ENCODE measurements around the gene ZBTB42.

The ZBTB42 gene

GRCh38 chr14:104782808-104783139 is 18.1 kb upstream of the ZBTB42 start:
- DNase-seq (ENCODE audit: low spot score): no peak

- DNase-seq (ENCODE audit: low spot score): no peak
Measured at GRCh38 chr14:104783484-104784217, 17.2 kb upstream of the ZBTB42 start.

- DNase-seq (ENCODE audit: low spot score): no peak
Measured at GRCh38 chr14:104784218-104784568, 16.7 kb upstream of the ZBTB42 start.

- DNase-seq (ENCODE audit: low spot score): no peak
Measured at GRCh38 chr14:104784846-104785707, 15.8 kb upstream of the ZBTB42 start.

GRCh38 chr14:104785708-104786080 is 15.2 kb upstream of the ZBTB42 start:
- no peak for DNase-seq (ENCODE audit: low spot score)

GRCh38 chr14:104786091-104786586 is 14.8 kb upstream of the ZBTB42 start:
- DNase-seq (ENCODE audit: low spot score): no peak

- DNase-seq (ENCODE audit: low spot score): no peak
Measured at GRCh38 chr14:104786726-104787675, 13.9 kb upstream of the ZBTB42 start.

GRCh38 chr14:104787736-104788135 is 13.2 kb upstream of the ZBTB42 start:
- DNase-seq (ENCODE audit: low spot score): no peak

- no peak for DNase-seq (ENCODE audit: low spot score)
Measured at GRCh38 chr14:104788161-104788818, 12.6 kb upstream of the ZBTB42 start.

- no peak for DNase-seq (ENCODE audit: low spot score)
Measured at GRCh38 chr14:104788873-104789663, 11.8 kb upstream of the ZBTB42 start.

- DNase-seq (ENCODE audit: low spot score): no peak
Measured at GRCh38 chr14:104789752-104790743, 10.9 kb upstream of the ZBTB42 start.

GRCh38 chr14:104791425-104791824 is 9.5 kb upstream of the ZBTB42 start:
- no peak for DNase-seq (ENCODE audit: low spot score)

- DNase-seq (ENCODE audit: low spot score): no peak
Measured at GRCh38 chr14:104792101-104792884, 8.6 kb upstream of the ZBTB42 start.

GRCh38 chr14:104792945-104793702 is 7.8 kb upstream of the ZBTB42 start:
- DNase-seq (ENCODE audit: low spot score): no peak

- no peak for DNase-seq (ENCODE audit: low spot score)
Measured at GRCh38 chr14:104793703-104793959, 7.3 kb upstream of the ZBTB42 start.

GRCh38 chr14:104794099-104794498 is 6.8 kb upstream of the ZBTB42 start:
- DNase-seq (ENCODE audit: low spot score): no peak

GRCh38 chr14:104794631-104794992 is 6.3 kb upstream of the ZBTB42 start:
- DNase-seq (ENCODE audit: low spot score): no peak

GRCh38 chr14:104794993-104795780 is 5.7 kb upstream of the ZBTB42 start, which contains the start of gene AKT1:
AKT1 (minus strand) TSS chr14:104795748; CDS start chr14:104792643, 3,105 bp downstream.
- peak; percentile 85 for DNase-seq (ENCODE audit: low spot score)

Measured in D341Med (cell line).